Epithelial cell of esophagus (primary cell): ENCODE data around the gene C4B.
"Not testable (repeated sequence)": the region's sequence is repeated elsewhere in the genome, so short reads cannot be mapped to it uniquely, and the experiment has no call there.

ENCODE experiments used
- DNase-seq: peaks from one replicate; pipeline ENCODE4 v3.0.0; 2010; ENCODE audit warnings: low read depth
- H3K4me3 ChIP-seq: 2 replicates; pipeline ENCODE4 v1.5.1; 2011; ENCODE audit warnings: mild to moderate bottlenecking, low read length, control low read depth
- TF ChIP-seq, protein P1 (sequence below): IDR thresholded peaks from 2 replicates; pipeline ENCODE4 v1.5.1; 2011; ENCODE audit warnings: low read depth, mild to moderate bottlenecking, low read length, control low read depth, inconsistent platforms; ENCODE audit not compliant: insufficient read depth; ENCODE audit errors: missing control alignments

Gene C4B

GRCh38 chr6:32060966-32061655 is 46.5 kb downstream of the C4B start:
- H3K4me3 ChIP-seq: no peak overlapping the region
- TF ChIP-seq, protein P1, sequence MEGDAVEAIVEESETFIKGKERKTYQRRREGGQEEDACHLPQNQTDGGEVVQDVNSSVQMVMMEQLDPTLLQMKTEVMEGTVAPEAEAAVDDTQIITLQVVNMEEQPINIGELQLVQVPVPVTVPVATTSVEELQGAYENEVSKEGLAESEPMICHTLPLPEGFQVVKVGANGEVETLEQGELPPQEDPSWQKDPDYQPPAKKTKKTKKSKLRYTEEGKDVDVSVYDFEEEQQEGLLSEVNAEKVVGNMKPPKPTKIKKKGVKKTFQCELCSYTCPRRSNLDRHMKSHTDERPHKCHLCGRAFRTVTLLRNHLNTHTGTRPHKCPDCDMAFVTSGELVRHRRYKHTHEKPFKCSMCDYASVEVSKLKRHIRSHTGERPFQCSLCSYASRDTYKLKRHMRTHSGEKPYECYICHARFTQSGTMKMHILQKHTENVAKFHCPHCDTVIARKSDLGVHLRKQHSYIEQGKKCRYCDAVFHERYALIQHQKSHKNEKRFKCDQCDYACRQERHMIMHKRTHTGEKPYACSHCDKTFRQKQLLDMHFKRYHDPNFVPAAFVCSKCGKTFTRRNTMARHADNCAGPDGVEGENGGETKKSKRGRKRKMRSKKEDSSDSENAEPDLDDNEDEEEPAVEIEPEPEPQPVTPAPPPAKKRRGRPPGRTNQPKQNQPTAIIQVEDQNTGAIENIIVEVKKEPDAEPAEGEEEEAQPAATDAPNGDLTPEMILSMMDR: no peak
- DNase-seq: no peak

- DNase-seq: no peak
- TF ChIP-seq, protein P1: no peak
- no peak overlapping the region for H3K4me3 ChIP-seq
Observed at GRCh38 chr6:32064706-32065105, 50.1 kb downstream of the C4B start.

GRCh38 chr6:32067521-32067920 is 52.9 kb downstream of the C4B start:
- H3K4me3 ChIP-seq, DNase-seq: not testable (repeated sequence)

- H3K4me3 ChIP-seq, DNase-seq: not testable (repeated sequence)
Observed at GRCh38 chr6:32068315-32068714, 53.7 kb downstream of the C4B start.

- TF ChIP-seq, protein P1: no peak
- no peak for DNase-seq
- no peak overlapping the region for H3K4me3 ChIP-seq
Observed at GRCh38 chr6:32068867-32069266, 54.3 kb downstream of the C4B start.

DNA sequence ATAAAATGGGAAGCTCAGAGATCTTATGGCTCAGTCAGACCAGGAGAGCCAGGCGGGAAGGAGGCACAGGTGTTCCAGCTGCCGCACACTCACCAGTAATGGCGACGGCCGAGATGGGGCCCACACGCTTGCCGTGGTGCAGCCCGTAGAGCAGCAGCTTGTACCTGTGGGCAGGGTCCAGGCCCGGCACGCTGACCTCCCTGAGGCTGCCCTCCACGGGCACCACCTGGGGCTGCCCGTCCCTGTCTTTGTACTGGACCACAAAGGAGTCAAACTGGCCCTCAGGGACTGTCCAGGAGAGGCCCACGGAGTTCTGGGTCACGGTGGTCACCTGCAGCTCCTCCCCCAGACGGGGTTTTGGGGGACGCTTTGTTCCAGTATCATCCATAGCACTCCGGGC is 54.9 kb downstream of the C4B start:
- DNase-seq: no peak
- TF ChIP-seq, protein P1: no peak
- H3K4me3 ChIP-seq: no peak overlapping the region

- DNase-seq: no peak
- H3K4me3 ChIP-seq: no peak overlapping the region
- TF ChIP-seq, protein P1: no peak
Observed at GRCh38 chr6:32069878-32070515, 55.4 kb downstream of the C4B start.
